ENCODE measurements around the gene ZIC3. TPM values are rescaled to one million over a fixed set of nuclear protein-coding genes. Genes with fewer than 3 reads are reported as not detected.

The ZIC3 gene
- total RNA-seq, 1 experiment from 2014 or later, result not detected

DNA sequence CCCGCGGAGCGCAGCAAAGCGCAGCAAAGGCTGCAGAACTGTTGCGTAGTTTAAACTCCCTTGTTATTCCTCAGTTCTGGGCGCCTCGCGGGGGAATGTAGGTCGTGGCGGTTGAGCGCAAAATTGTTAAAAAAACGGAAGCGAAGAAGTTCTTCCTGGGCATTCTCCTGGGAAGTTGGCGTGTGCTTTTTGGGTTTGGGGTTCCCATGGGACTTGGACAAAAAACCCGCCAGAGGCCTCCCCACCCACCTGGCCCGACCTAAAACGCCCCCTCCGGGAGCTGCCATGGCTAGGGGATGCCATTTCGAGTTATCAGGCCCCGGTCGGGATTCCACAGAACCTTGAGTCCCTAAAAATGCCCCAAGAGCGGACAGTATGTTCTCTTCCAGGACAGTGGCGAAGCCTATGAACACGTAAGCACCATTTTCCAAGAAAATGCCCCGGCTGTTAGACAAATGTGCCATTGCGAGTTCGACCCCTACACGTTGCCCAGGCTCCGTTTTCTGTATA lies 8.9 kb downstream of the ZIC3 start:
- Mint-ChIP-seq H3K27ac (ENCODE audit: unreplicated experiment) (no peak overlapping the region), H3K9me3 (ENCODE audit: unreplicated experiment) (no peaks in the 10 kb centered on the region), H3K27me3 (ENCODE audit: insufficient read depth, unreplicated experiment) (no peaks in the 10 kb centered on the region), H3K4me3 (ENCODE audit: unreplicated experiment) (no peak overlapping the region), H3K36me3 (ENCODE audit: insufficient read depth, unreplicated experiment) (no peaks in the 10 kb centered on the region), H3K4me1 (ENCODE audit: low read depth, unreplicated experiment) (no peaks in the 10 kb centered on the region)
- Histone ChIP-seq H3K36me3 (ENCODE audit: control insufficient read depth, insufficient read depth, low read length) (no peaks in the 10 kb centered on the region), H3K4me3 (ENCODE audit: low read depth, low read length) (no peak overlapping the region), H3K4me1 (no peaks in the 10 kb centered on the region), H3K9me3 (no peaks in the 10 kb centered on the region), H3K27me3 (replicated peaks; ENCODE audit: control insufficient read depth, insufficient read depth, low read length) (no peaks in the 10 kb centered on the region)
- intact Hi-C loops (cut with micrococcal nuclease; ENCODE audit: unreplicated experiment), result no loop called here
- no peak for DNase-seq
- TF ChIP-seq, protein P1, sequence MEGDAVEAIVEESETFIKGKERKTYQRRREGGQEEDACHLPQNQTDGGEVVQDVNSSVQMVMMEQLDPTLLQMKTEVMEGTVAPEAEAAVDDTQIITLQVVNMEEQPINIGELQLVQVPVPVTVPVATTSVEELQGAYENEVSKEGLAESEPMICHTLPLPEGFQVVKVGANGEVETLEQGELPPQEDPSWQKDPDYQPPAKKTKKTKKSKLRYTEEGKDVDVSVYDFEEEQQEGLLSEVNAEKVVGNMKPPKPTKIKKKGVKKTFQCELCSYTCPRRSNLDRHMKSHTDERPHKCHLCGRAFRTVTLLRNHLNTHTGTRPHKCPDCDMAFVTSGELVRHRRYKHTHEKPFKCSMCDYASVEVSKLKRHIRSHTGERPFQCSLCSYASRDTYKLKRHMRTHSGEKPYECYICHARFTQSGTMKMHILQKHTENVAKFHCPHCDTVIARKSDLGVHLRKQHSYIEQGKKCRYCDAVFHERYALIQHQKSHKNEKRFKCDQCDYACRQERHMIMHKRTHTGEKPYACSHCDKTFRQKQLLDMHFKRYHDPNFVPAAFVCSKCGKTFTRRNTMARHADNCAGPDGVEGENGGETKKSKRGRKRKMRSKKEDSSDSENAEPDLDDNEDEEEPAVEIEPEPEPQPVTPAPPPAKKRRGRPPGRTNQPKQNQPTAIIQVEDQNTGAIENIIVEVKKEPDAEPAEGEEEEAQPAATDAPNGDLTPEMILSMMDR (IDR thresholded peaks at IDR 0.05; ENCODE audit: insufficient read depth in 1 of 2, low read depth in 1 of 2, low read length in 1 of 2, severe bottlenecking in 1 of 2, unreplicated experiment in 1 of 2), result no peak
- CTCF ChIA-PET, result no interaction called here
- POLR2A ChIA-PET, result no interaction called here
- BruUV-seq (replicated peaks), result no TSS peak

DNA sequence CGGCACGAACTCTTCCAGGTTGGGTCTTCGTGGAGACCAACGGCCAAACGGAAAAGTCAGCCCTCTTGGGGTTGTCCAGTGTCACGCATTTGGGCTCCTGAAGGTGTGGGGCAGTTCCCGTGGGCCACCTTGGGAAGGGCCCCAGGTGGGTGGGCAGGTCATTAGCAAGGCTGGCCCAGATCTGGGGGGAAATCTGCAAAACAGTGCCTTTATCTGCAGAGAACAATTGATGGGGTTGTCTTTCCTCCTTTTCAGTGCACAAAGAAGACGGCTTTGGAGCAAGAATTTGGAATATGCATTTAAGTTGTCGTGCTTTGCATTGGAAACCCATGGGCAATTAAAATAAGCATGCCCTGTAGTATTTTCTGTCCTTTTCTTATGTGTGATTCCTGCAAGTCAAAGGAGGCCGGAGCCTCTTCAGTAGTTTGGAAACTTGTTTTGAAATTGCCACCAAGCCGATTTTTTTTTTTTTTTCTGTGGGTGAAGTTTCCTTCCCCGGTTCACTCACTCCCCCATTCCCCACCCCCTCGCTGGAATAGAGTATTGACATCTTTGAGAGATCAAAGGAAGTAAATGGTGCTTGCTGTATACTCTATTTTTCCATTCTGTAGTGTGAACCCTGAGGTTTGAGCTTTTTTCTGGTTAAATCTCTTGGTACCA lies 9.8 kb downstream of the ZIC3 start:
- no peak overlapping the region for H3K4me3 Mint-ChIP-seq (ENCODE audit: unreplicated experiment)
- no peaks in the 10 kb centered on the region for H3K36me3 Mint-ChIP-seq (ENCODE audit: insufficient read depth, unreplicated experiment)
- TF ChIP-seq, protein P1 (IDR thresholded peaks at IDR 0.05; ENCODE audit: insufficient read depth in 1 of 2, low read depth in 1 of 2, low read length in 1 of 2, severe bottlenecking in 1 of 2, unreplicated experiment in 1 of 2), result no peak
- no peak for DNase-seq
- H3K9me3 Mint-ChIP-seq (ENCODE audit: unreplicated experiment), result no peaks in the 10 kb centered on the region
- Histone ChIP-seq H3K27me3 (replicated peaks; ENCODE audit: control insufficient read depth, insufficient read depth, low read length) (no peaks in the 10 kb centered on the region), H3K36me3 (ENCODE audit: control insufficient read depth, insufficient read depth, low read length) (no peaks in the 10 kb centered on the region), H3K9me3 (no peaks in the 10 kb centered on the region), H3K4me3 (ENCODE audit: low read depth, low read length) (no peak overlapping the region), H3K4me1 (no peaks in the 10 kb centered on the region)
- no peaks in the 10 kb centered on the region for H3K27me3 Mint-ChIP-seq (ENCODE audit: insufficient read depth, unreplicated experiment)
- ChIA-PET CTCF (no interaction called here), POLR2A (no interaction called here)
- no peak overlapping the region for H3K27ac Mint-ChIP-seq (ENCODE audit: unreplicated experiment)
- intact Hi-C loops (cut with micrococcal nuclease; ENCODE audit: unreplicated experiment), result no loop called here
- no TSS peak for BruUV-seq (replicated peaks)
- no peaks in the 10 kb centered on the region for H3K4me1 Mint-ChIP-seq (ENCODE audit: low read depth, unreplicated experiment)

DNA sequence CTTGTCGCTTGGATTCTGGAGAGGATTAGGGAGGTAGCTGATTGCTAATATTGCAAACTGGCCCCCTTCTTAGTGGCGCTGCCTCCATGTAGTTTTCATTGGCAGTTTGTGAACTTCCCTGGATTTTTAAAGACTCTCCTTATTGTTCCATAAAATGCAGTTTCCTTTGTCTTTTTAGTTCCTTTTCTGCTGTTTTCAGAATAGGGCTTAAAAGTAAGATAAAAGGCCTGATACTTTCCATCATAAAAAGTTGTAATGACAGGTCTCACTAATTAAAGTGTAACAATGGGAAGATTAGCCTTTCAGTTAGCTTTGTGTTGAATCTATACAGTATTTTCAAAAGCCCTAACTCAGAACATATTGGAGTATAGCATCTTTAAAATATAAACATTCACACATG lies 21.2 kb downstream of the ZIC3 start:
- TF ChIP-seq, protein P1 (IDR thresholded peaks at IDR 0.05; ENCODE audit: insufficient read depth in 1 of 2, low read depth in 1 of 2, low read length in 1 of 2, severe bottlenecking in 1 of 2, unreplicated experiment in 1 of 2), result no peak
- DNase-seq, result no peak
- H3K4me1 Mint-ChIP-seq (ENCODE audit: low read depth, unreplicated experiment), result no peaks in the 10 kb centered on the region

More for the DNA sequence above, 21.2 kb downstream of the ZIC3 start:
- no peaks in the 10 kb centered on the region for H3K9me3 ChIP-seq
- no peak overlapping the region for H3K4me3 ChIP-seq (ENCODE audit: low read depth, low read length)
- Mint-ChIP-seq H3K36me3 (ENCODE audit: insufficient read depth, unreplicated experiment) (no peaks in the 10 kb centered on the region), H3K9me3 (ENCODE audit: unreplicated experiment) (no peaks in the 10 kb centered on the region), H3K27ac (ENCODE audit: unreplicated experiment) (no peak overlapping the region), H3K4me3 (ENCODE audit: unreplicated experiment) (no peak overlapping the region), H3K27me3 (ENCODE audit: insufficient read depth, unreplicated experiment) (peaks cover 2% of the 10 kb centered on the region)
- POLR2A ChIA-PET, result no interaction called here
- H3K4me1 ChIP-seq, result no peaks in the 10 kb centered on the region
- BruUV-seq (replicated peaks), result no TSS peak
- intact Hi-C loops (cut with micrococcal nuclease; ENCODE audit: unreplicated experiment), result no loop called here
- H3K36me3 ChIP-seq (ENCODE audit: control insufficient read depth, insufficient read depth, low read length), result no peaks in the 10 kb centered on the region
- CTCF ChIA-PET, result no interaction called here
- H3K27me3 ChIP-seq (replicated peaks; ENCODE audit: control insufficient read depth, insufficient read depth, low read length), result no peaks in the 10 kb centered on the region
